WTC11 (cell line): ENCODE results near the gene NDE1. TPM values are rescaled to one million over a fixed set of nuclear protein-coding genes. Genes with fewer than 3 reads are reported as not detected.

Experiments used
- ATAC-seq: fragments of 200-7000 bp; cut with Tn5 transposase; 2 replicates; pipeline ENCODE4 v1.10.0; 2021; ENCODE audit warnings: mild to moderate bottlenecking, moderate library complexity
- CTCF ChIA-PET: fragments of 300-600 bp; sonication (Branson Sonifier 250); formaldehyde crosslinking; loops from one replicate; lab custom pipeline; 2021; ENCODE audit warnings: antibody characterized with exemption; lab: Charles Lee
- POLR2A ChIA-PET: fragments of 350-600 bp; sonication (Branson Sonifier 250); formaldehyde crosslinking; loops from one replicate; lab custom pipeline; 2021; ENCODE audit warnings: antibody characterized with exemption; lab: Charles Lee
- DNase-seq: peaks from one replicate; pipeline ENCODE4 v3.0.0; 2021; ENCODE audit warnings: low spot score
- H3K27ac Mint-ChIP-seq: 2 replicates; pipeline ENCODE4 v1.8.0; 2021; ENCODE audit warnings: mixed read lengths
- H3K27me3 Mint-ChIP-seq: 2 replicates; pipeline ENCODE4 v1.8.0; 2021; ENCODE audit warnings: low read depth, mild to moderate bottlenecking, moderate library complexity, mixed read lengths
- H3K36me3 Mint-ChIP-seq: 2 replicates; pipeline ENCODE4 v1.8.0; 2021; ENCODE audit warnings: mixed read lengths
- H3K4me1 Mint-ChIP-seq: 2 replicates; pipeline ENCODE4 v1.8.0; 2022; ENCODE audit warnings: mixed read lengths
- H3K4me3 Mint-ChIP-seq: 2 replicates; pipeline ENCODE4 v1.8.0; 2021; ENCODE audit warnings: mild to moderate bottlenecking, moderate library complexity, mixed read lengths
- H3K9me3 Mint-ChIP-seq: 2 replicates; pipeline ENCODE4 v1.8.0; 2021; ENCODE audit warnings: mixed read lengths
- AFF4 ChIP-seq: sonication (generic); formaldehyde crosslinking; IDR thresholded peaks from 2 replicates; pipeline ENCODE4 v1.8.1; 2023; ENCODE audit warnings: mild to moderate bottlenecking, missing genetic modification reagents, borderline replicate concordance
- ATF2 ChIP-seq: sonication (generic); formaldehyde crosslinking; IDR thresholded peaks from 2 replicates; pipeline ENCODE4 v1.8.1; 2022; ENCODE audit warnings: low read depth, missing genetic modification reagents, borderline replicate concordance
- ATF3 ChIP-seq: sonication (generic); formaldehyde crosslinking; conservative IDR thresholded peaks from 2 replicates; pipeline ENCODE4 v1.8.1; 2022; ENCODE audit warnings: mild to moderate bottlenecking, missing genetic modification reagents
- E2F4 ChIP-seq: sonication (generic); formaldehyde crosslinking; IDR thresholded peaks from 2 replicates; pipeline ENCODE4 v1.8.1; 2022; ENCODE audit warnings: low read depth, mild to moderate bottlenecking, moderate library complexity, missing genetic modification reagents, borderline replicate concordance
- FOXP1 ChIP-seq: sonication (generic); formaldehyde crosslinking; IDR thresholded peaks from 2 replicates; pipeline ENCODE4 v1.8.0; 2022; ENCODE audit warnings: missing genetic modification reagents, mild to moderate bottlenecking, moderate library complexity, borderline replicate concordance
- GABPB1 ChIP-seq: sonication (generic); formaldehyde crosslinking; IDR thresholded peaks from 2 replicates; pipeline ENCODE4 v1.8.1; 2023; ENCODE audit warnings: mild to moderate bottlenecking, missing genetic modification reagents
- MAX ChIP-seq: sonication (generic); formaldehyde crosslinking; IDR thresholded peaks from 2 replicates; pipeline ENCODE4 v1.8.0; 2022; ENCODE audit warnings: mild to moderate bottlenecking, missing genetic modification reagents
- PRRX2 ChIP-seq: fragments of 250-450 bp; sonication (Bioruptor Pico); IDR thresholded peaks from 2 replicates; pipeline ENCODE4 v1.8.0; 2021; ENCODE audit warnings: mild to moderate bottlenecking
- TP53 ChIP-seq: sonication (generic); formaldehyde crosslinking; IDR thresholded peaks from 2 replicates; pipeline ENCODE4 v1.8.1; 2023; ENCODE audit warnings: mild to moderate bottlenecking, missing genetic modification reagents
- USF1 ChIP-seq: sonication (generic); formaldehyde crosslinking; IDR thresholded peaks from 2 replicates; pipeline ENCODE4 v1.8.0; 2022; ENCODE audit warnings: mild to moderate bottlenecking, missing genetic modification reagents
- ZMAT4 ChIP-seq: fragments of 250-450 bp; sonication (Bioruptor Pico); IDR thresholded peaks from 2 replicates; pipeline ENCODE4 v1.9.0; 2021; ENCODE audit warnings: mild to moderate bottlenecking
- total RNA-seq: library from RNA; stranded (reverse); gene quantifications from 3 replicates; pipeline ENCODE4 v1.2.3, GENCODE V29; 2021

NDE1 gene
- total RNA-seq, 1 experiment from 2014 or later = 39.4 TPM

- no peak for ATAC-seq
- ChIA-PET POLR2A (interaction anchor here (0.8 kb wide), 1 partner anchor 10 kb away, joined by 4 read pairs; the partner anchor contains the start of gene MARF1), CTCF (no interaction called here)
- H3K27ac Mint-ChIP-seq = no peak overlapping the region
- no peak for DNase-seq
- H3K27me3 Mint-ChIP-seq = no peaks in the 10 kb centered on the region; the same call in 1 of the 2 replicates
- H3K4me3 Mint-ChIP-seq = peak overlapping the region; percentile 24; the same call in 1 of the 2 replicates
- peaks cover 7% of the 10 kb centered on the region for H3K36me3 Mint-ChIP-seq
- TF ChIP-seq MAX (CRISPR knock-in tag) (no peak), GABPB1 (CRISPR knock-in tag) (peak; percentile 58), ZMAT4 (CRISPR knock-in tag) (no peak)
- 0 out of 2 replicates have a peak, but pooled peaks cover 5% of the 10 kb centered on the region for H3K4me1 Mint-ChIP-seq
- H3K9me3 Mint-ChIP-seq = no peaks in the 10 kb centered on the region
These were observed 2.4 kb downstream of the NDE1 start for GRCh38 chr16:15652293-15653001.

- ATAC-seq = no peak
These were observed 3.2 kb downstream of the NDE1 start for GRCh38 chr16:15653227-15653626.

More at GRCh38 chr16:15653227-15653626, 3.2 kb downstream of the NDE1 start:
- no peaks in the 10 kb centered on the region for H3K9me3 Mint-ChIP-seq
- no peak overlapping the region for H3K27ac Mint-ChIP-seq
- H3K36me3 Mint-ChIP-seq = peaks cover 7% of the 10 kb centered on the region
- no peak for TF ChIP-seq TP53
- TF ChIP-seq ATF3 = no peak
- TF ChIP-seq ATF2 = no peak
- TF ChIP-seq AFF4 (CRISPR knock-in tag) = no peak
- TF ChIP-seq PRRX2 (CRISPR knock-in tag) = no peak
- no peak for TF ChIP-seq FOXP1 (CRISPR knock-in tag)
- no peak for TF ChIP-seq USF1 (CRISPR knock-in tag)
- TF ChIP-seq E2F4 (CRISPR knock-in tag) = no peak
- no peak overlapping the region for H3K4me3 Mint-ChIP-seq
- 0 out of 2 replicates have a peak, but pooled peaks cover 5% of the 10 kb centered on the region for H3K4me1 Mint-ChIP-seq
- ChIA-PET CTCF (no interaction called here), POLR2A (interaction anchor here (0.6 to 0.8 kb wide), 2 partner anchors 10 to 422 kb away, joined by 3 to 4 read pairs; partner anchors contain the start of gene MARF1)
- DNase-seq = no peak
- H3K27me3 Mint-ChIP-seq = no peaks in the 10 kb centered on the region; the same call in 1 of the 2 replicates
